Cerebellar nuclear complex (tissue), 1 donor: ENCODE results near the gene SEMA4C.
"Not testable (repeated sequence)": the region's sequence is repeated elsewhere in the genome, so short reads cannot be mapped to it uniquely, and the experiment has no call there.

ENCODE experiments used
- DNase-seq, 2 experiments: peaks; one replicate each; lab custom pipeline; 2025; lab: John Stamatoyannopoulos, UW

Gene SEMA4C

GRCh38 chr2:96866586-96866985, 3.3 kb downstream of the SEMA4C start:
- DNase-seq: no peak

- no peak for DNase-seq
Observed at GRCh38 chr2:96866149-96866548, 3.7 kb downstream of the SEMA4C start.

GRCh38 chr2:96865654-96866053, 4.2 kb downstream of the SEMA4C start:
- no peak for DNase-seq

- DNase-seq: peak; percentile 59
Observed at GRCh38 chr2:96864343-96865091, 5.4 kb downstream of the SEMA4C start.

GRCh38 chr2:96863575-96864342, 6.1 kb downstream of the SEMA4C start:
- no peak for DNase-seq

- DNase-seq: not testable (repeated sequence)
Observed at GRCh38 chr2:96863056-96863455, 6.8 kb downstream of the SEMA4C start.

- no peak for DNase-seq
Observed at GRCh38 chr2:96861074-96861473, 8.8 kb downstream of the SEMA4C start.

- DNase-seq: no peak
Observed at GRCh38 chr2:96860065-96861029, 9.5 kb downstream of the SEMA4C start.

GRCh38 chr2:96859681-96860064, 10.2 kb downstream of the SEMA4C start:
- no peak for DNase-seq

- DNase-seq: no peak
Observed at GRCh38 chr2:96859099-96859649, 10.7 kb downstream of the SEMA4C start.

GRCh38 chr2:96857667-96858372, 12.1 kb downstream of the SEMA4C start, which contains the start of gene ANKRD39:
Gene ANKRD39, minus strand, starts transcription at chr2:96858016. Its CDS starts 29 bp downstream, at chr2:96857987.
- peak; percentile 71 to 95 for DNase-seq

- no peak for DNase-seq
Observed at GRCh38 chr2:96856776-96857666, 12.9 kb downstream of the SEMA4C start.

- peak; percentile 34 to 64 for DNase-seq
Observed at GRCh38 chr2:96853321-96853720, 16.6 kb downstream of the SEMA4C start.

- no peak for DNase-seq
Observed at GRCh38 chr2:96852667-96853066, 17.2 kb downstream of the SEMA4C start.

- DNase-seq: no peak
Observed at GRCh38 chr2:96848264-96848663, 21.6 kb downstream of the SEMA4C start.

GRCh38 chr2:96847586-96847985, 22.3 kb downstream of the SEMA4C start:
- DNase-seq: no peak

- no peak for DNase-seq
Observed at GRCh38 chr2:96846825-96847224, 23.1 kb downstream of the SEMA4C start.

GRCh38 chr2:96844405-96844808, 25.5 kb downstream of the SEMA4C start:
- no peak for DNase-seq

- DNase-seq: no peak
Observed at GRCh38 chr2:96843538-96844268, 26.2 kb downstream of the SEMA4C start, which contains the start of gene ANKRD23. Gene ANKRD23, minus strand, starts transcription at chr2:96844021. Its CDS starts 29 bp downstream, at chr2:96843992.
